ENCODE data around the gene HYI. TPM values are rescaled to one million over a fixed set of nuclear protein-coding genes. Genes with fewer than 3 reads are reported as not detected.
"Not testable (repeated sequence)": the region's sequence is repeated elsewhere in the genome, so short reads cannot be mapped to it uniquely, and the experiment has no call there.

Gene HYI
- 10 to 100 TPM in 1 of 2 donors, 1 to 10 TPM in 1; 9.9 to 10.6 TPM for total RNA-seq

DNA sequence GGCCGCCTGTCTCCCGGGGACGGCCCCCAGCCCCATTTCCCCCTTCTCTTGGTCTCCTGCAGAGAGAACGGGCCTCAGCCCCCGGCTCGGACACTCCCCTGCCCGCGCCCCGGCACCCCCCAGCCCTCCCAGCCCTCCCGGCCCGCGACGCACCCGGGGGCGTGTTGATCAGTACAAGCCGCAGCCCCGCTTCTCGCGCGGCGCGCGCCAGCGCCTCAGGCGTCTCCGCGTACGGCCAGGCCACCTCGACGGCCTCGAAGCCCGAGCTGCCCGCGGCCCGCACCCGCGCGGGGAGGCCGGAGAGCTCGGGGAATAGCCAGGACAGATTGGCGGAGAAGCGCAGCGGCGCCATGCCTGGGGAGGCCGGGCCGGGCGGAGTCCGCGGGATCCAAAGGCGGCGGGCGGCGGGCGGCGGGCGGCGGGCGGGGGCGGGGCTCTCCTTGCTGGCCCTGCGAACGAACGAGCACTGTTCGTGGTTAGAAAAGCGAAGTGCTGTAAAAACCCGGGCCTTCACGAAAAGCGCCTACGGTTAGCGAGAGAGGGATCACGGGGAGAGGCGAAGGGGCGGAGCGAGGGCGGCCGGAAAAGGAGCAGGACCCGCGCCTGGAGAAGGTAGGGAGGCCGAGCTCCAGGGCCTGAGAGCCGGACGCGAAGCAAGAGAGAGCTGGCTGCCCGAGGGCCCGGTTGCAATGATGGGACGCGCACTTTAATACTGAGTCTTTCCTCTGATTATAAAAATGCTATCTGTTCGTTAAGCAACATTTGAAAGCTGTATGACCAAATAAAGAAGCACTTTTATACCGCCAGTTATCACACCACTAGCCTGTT lies at the start of gene HYI:
Gene HYI, minus strand, starts transcription at position 490 of the 828 bp plus-strand sequence. Its CDS starts 138 bp downstream, at position 352.
- peaks cover 19% of the 10 kb centered on the region for H3K27me3 Mint-ChIP-seq (ENCODE audit: low read depth)
- peaks cover 9 to 11% of the 10 kb centered on the region in 2 donors for H3K36me3 Mint-ChIP-seq (ENCODE audit: insufficient read depth in 2 of 2)
- H3K27ac Mint-ChIP-seq, result peak within 1 kb of the TSS; percentile 87
- peaks cover 22% of the 10 kb centered on the region for H3K4me1 Mint-ChIP-seq (ENCODE audit: low read depth)
- peaks cover 0 to 2% of the 10 kb centered on the region in 2 donors for H3K9me3 Mint-ChIP-seq
- DNase-seq (peak; percentile 76 to 80), ATAC-seq (replicated peaks in 1 of 2) (peak; percentile 72 to 73)
- peak within 1 kb of the TSS; percentile 89 to 95 for H3K4me3 Mint-ChIP-seq

GRCh38 chr1:43501806-43502205 lies 48.1 kb upstream of the HYI start:
- not testable (repeated sequence) for DNase-seq

DNA sequence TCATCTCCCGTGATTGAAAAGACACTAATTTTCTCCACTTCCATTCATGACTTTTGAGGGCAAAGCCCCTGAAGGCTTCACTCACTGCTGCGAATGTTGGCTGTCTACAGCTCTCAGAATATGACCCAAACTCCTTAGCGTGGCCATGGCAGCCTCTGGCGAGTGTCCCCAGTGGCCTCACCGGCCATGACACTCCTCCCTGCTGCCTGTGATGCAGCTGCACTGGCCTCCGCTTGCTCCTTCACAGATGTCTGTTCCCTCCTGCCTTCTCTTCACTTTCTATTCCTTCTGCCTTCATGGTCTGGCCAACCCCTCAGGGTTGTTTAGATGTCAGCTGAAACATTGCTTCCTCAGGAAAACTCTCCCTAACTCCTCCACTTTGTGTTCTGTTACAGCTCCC lies 46.2 kb upstream of the HYI start:
- DNase-seq (no peak), ATAC-seq (replicated peaks in 1 of 2) (no peak)
- Mint-ChIP-seq H3K9me3 (no peaks in the 10 kb centered on the region), H3K27me3 (ENCODE audit: low read depth) (peaks cover 16% of the 10 kb centered on the region), H3K27ac (no peak overlapping the region), H3K4me3 (no peak overlapping the region), H3K36me3 (ENCODE audit: insufficient read depth in 2 of 2) (no peaks in the 10 kb centered on the region), H3K4me1 (ENCODE audit: low read depth) (no peaks in the 10 kb centered on the region)

More at GRCh38 chr1:43501806-43502205, 48.1 kb upstream of the HYI start:
- H3K9me3 Mint-ChIP-seq; H3K4me1 Mint-ChIP-seq (ENCODE audit: low read depth); H3K36me3 Mint-ChIP-seq (ENCODE audit: insufficient read depth in 2 of 2); ATAC-seq (replicated peaks in 1 of 2); H3K27ac Mint-ChIP-seq; H3K4me3 Mint-ChIP-seq: not testable (repeated sequence)
- peaks cover 15% of the 10 kb centered on the region for H3K27me3 Mint-ChIP-seq (ENCODE audit: low read depth)

- Mint-ChIP-seq H3K4me3 (no peak overlapping the region), H3K27ac (no peak overlapping the region), H3K4me1 (ENCODE audit: low read depth) (no peaks in the 10 kb centered on the region), H3K9me3 (peaks cover 2 to 7% of the 10 kb centered on the region in 2 donors), H3K36me3 (ENCODE audit: insufficient read depth in 2 of 2) (peaks cover under 1 to 2% of the 10 kb centered on the region in 2 donors), H3K27me3 (ENCODE audit: low read depth) (peaks cover 24% of the 10 kb centered on the region)
- no peak for ATAC-seq (replicated peaks in 1 of 2)
- no peak for DNase-seq
These were observed 41.5 kb upstream of the HYI start for GRCh38 chr1:43495204-43495603.

GRCh38 chr1:43493661-43494450 lies 40.1 kb upstream of the HYI start:
- DNase-seq (no peak), ATAC-seq (replicated peaks in 1 of 2) (no peak)
- Mint-ChIP-seq H3K4me3 (no peak overlapping the region), H3K27ac (no peak overlapping the region), H3K27me3 (ENCODE audit: low read depth) (peaks cover 18% of the 10 kb centered on the region), H3K4me1 (ENCODE audit: low read depth) (no peaks in the 10 kb centered on the region), H3K9me3 (peaks cover 7 to 14% of the 10 kb centered on the region in 2 donors), H3K36me3 (ENCODE audit: insufficient read depth in 2 of 2) (peaks cover 9 to 12% of the 10 kb centered on the region in 2 donors)

GRCh38 chr1:43492826-43493225 lies 39.1 kb upstream of the HYI start:
- Mint-ChIP-seq H3K4me1 (ENCODE audit: low read depth) (no peaks in the 10 kb centered on the region), H3K4me3 (no peak overlapping the region), H3K36me3 (ENCODE audit: insufficient read depth in 2 of 2) (peaks cover 12 to 14% of the 10 kb centered on the region in 2 donors), H3K27me3 (ENCODE audit: low read depth) (peaks cover 18% of the 10 kb centered on the region), H3K27ac (no peak overlapping the region), H3K9me3 (peaks cover 7 to 16% of the 10 kb centered on the region in 2 donors)
- DNase-seq (no peak), ATAC-seq (replicated peaks in 1 of 2) (no peak)

DNA sequence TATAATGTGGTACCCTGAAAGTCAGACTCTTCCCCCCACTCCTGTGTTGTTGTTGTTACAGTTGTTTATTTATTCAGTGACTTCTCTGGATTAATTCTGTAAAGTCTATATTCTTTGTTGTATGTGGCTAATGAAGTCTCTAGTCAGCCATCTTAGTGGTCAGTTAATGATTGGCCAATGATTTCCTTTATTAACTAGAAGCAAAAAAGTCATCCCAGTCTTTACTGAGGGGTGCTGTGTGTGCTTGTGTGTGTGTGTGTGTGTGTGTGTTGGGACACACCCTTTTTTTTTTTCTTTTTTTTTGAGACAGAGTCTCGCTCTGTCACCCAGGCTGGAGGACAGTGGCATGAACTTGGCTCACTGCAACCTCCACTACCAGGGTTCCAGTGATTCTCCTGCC lies 37.3 kb upstream of the HYI start:
- H3K36me3 Mint-ChIP-seq (ENCODE audit: insufficient read depth in 2 of 2), result peaks cover 14 to 18% of the 10 kb centered on the region in 2 donors
- H3K4me1 Mint-ChIP-seq (ENCODE audit: low read depth), result no peaks in the 10 kb centered on the region
- ATAC-seq (replicated peaks in 1 of 2), result no peak
- DNase-seq, result no peak
- H3K27ac Mint-ChIP-seq, result no peak overlapping the region
- no peak overlapping the region for H3K4me3 Mint-ChIP-seq
- peaks cover 18% of the 10 kb centered on the region for H3K27me3 Mint-ChIP-seq (ENCODE audit: low read depth)
- H3K9me3 Mint-ChIP-seq, result peaks cover 9 to 20% of the 10 kb centered on the region in 2 donors

DNA sequence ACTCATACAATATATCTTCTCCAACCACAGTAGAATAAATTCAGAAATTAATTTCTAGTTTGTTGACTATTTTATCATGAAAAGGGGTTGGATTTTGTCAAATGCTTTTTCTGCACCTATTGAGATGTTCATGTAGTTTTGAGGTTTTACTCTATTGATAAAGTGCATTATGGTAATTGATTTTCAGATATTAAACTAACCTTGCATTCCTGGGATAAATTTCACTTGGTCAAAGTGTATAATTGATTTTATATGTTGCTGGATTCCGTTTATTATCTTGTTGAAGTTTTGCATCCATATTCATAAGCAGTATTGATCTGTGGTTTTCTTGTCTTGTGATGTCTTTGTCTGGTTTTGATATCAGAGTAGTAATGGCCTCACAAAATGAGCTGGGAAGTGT lies 34.4 kb upstream of the HYI start:
- H3K9me3 Mint-ChIP-seq, result peaks cover 9 to 20% of the 10 kb centered on the region in 2 donors

DNA sequence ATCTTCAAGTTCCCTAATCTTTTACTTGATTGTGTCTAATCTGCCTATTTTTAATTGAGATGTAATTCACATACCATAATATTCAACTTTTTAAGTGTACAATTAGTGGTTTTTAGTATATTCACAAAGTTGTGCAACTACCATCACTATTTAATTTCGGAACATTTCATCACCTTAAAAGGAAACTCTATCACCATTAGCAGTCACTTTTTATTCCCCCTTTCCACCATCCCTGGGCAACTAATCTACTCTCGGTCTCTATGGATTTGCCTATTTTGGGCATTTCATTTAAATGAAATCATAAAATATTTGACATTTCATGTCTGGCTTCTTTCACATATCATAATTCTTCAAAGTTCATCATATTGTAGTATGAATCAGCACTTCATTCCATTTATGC lies 30.6 kb upstream of the HYI start:
- H3K27ac Mint-ChIP-seq, result no peak overlapping the region
- no peaks in the 10 kb centered on the region for H3K4me1 Mint-ChIP-seq (ENCODE audit: low read depth)
- H3K9me3 Mint-ChIP-seq, result peaks cover 3 to 8% of the 10 kb centered on the region in 2 donors
- ATAC-seq (replicated peaks in 1 of 2), result no peak
- peaks cover 8% of the 10 kb centered on the region for H3K27me3 Mint-ChIP-seq (ENCODE audit: low read depth)
- no peak overlapping the region for H3K4me3 Mint-ChIP-seq
- H3K36me3 Mint-ChIP-seq (ENCODE audit: insufficient read depth in 2 of 2), result peaks cover 8 to 10% of the 10 kb centered on the region in 2 donors
- DNase-seq, result no peak

More for the DNA sequence above, 34.4 kb upstream of the HYI start:
- Mint-ChIP-seq H3K27ac (no peak overlapping the region), H3K36me3 (ENCODE audit: insufficient read depth in 2 of 2) (peaks cover 14 to 18% of the 10 kb centered on the region in 2 donors), H3K4me1 (ENCODE audit: low read depth) (no peaks in the 10 kb centered on the region), H3K4me3 (no peak overlapping the region), H3K27me3 (ENCODE audit: low read depth) (peaks cover 7% of the 10 kb centered on the region)
- no peak for ATAC-seq (replicated peaks in 1 of 2)
- DNase-seq, result no peak

DNA sequence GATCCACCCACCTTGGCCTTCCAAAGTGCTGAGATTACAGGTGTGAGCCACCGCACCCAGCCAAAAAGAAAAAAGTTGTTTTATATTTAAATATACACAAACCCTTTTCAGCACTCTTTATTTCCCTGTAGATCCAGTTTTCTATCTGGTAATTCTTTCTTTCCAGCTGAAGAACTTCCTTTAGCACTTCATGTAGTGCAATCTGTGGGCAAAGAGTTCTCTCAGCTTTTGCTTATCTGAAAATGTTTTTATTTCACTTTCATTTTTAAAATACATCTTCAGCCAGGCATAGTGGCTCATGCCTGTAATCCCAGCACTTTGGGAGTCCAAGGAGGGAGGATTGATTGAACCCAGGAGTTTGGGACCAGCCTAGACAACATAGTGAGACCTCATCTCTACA lies 28.5 kb upstream of the HYI start:
- ATAC-seq (replicated peaks in 1 of 2) (no peak), DNase-seq (no peak)
- H3K4me3 Mint-ChIP-seq, result peak overlapping the region in 1 of 2 donors; percentile 51
- H3K4me1 Mint-ChIP-seq (ENCODE audit: low read depth), result no peaks in the 10 kb centered on the region
- no peak overlapping the region for H3K27ac Mint-ChIP-seq
- H3K9me3 Mint-ChIP-seq, result peaks cover 2 to 3% of the 10 kb centered on the region in 2 donors
- H3K27me3 Mint-ChIP-seq (ENCODE audit: low read depth), result peaks cover 12% of the 10 kb centered on the region
- H3K36me3 Mint-ChIP-seq (ENCODE audit: insufficient read depth in 2 of 2), result peaks cover 2% of the 10 kb centered on the region in 2 donors

GRCh38 chr1:43481491-43481890 lies 27.8 kb upstream of the HYI start:
- ATAC-seq (replicated peaks in 1 of 2) (no peak), DNase-seq (no peak)
- Mint-ChIP-seq H3K4me3 (no peak overlapping the region), H3K27ac (no peak overlapping the region), H3K9me3 (peaks cover 0 to 1% of the 10 kb centered on the region in 2 donors), H3K4me1 (ENCODE audit: low read depth) (no peaks in the 10 kb centered on the region), H3K36me3 (ENCODE audit: insufficient read depth in 2 of 2) (no peaks in the 10 kb centered on the region), H3K27me3 (ENCODE audit: low read depth) (peaks cover 12% of the 10 kb centered on the region)

DNA sequence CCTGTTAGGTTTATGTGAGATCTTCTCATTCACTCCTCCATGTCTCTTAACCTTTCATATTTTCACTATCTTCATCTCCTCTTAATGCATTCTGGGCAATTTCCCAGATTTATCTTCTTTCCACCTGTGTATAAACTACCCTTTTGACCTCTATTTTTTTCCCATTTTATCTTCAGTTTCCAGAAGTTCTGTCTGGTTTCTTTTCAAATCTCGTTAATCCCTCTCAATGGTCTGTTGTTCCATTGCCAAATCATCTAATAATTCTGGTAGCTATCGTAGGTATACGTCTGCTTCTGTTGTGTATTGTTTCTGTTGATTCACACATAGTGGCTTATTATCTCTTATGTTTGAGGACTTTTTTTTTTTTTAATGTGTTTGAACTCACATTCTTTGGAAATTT lies 25.7 kb upstream of the HYI start:
- H3K36me3 Mint-ChIP-seq (ENCODE audit: insufficient read depth in 2 of 2), result no peaks in the 10 kb centered on the region
- DNase-seq (no peak), ATAC-seq (replicated peaks in 1 of 2) (no peak)
- H3K27ac Mint-ChIP-seq, result no peak overlapping the region
- H3K27me3 Mint-ChIP-seq (ENCODE audit: low read depth), result peaks cover 12% of the 10 kb centered on the region
- no peaks in the 10 kb centered on the region for H3K4me1 Mint-ChIP-seq (ENCODE audit: low read depth)
- no peak overlapping the region for H3K4me3 Mint-ChIP-seq
- H3K9me3 Mint-ChIP-seq, result no peaks in the 10 kb centered on the region

DNA sequence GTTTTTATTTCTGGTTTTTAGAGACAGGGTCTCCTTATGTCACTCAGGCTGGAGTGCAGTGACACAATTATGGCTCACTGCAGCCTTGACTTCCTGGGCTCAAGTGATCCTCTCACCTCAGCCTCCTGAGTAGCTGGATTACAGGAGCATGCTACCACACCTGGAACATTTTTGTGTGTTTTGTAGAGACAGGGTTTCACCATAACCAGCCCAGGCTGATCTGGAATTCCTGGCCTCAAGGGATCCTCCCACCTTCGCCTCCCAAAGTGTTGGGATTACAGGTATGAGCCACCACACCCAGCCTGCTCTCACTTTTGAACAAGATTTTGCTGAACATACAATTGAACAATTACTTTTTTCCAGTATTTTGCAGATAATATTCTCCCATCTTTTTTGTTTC lies 24.0 kb upstream of the HYI start:
- no peak for ATAC-seq (replicated peaks in 1 of 2)
- DNase-seq, result no peak
- Mint-ChIP-seq H3K4me3 (no peak overlapping the region), H3K9me3 (no peaks in the 10 kb centered on the region), H3K27me3 (ENCODE audit: low read depth) (peaks cover 12% of the 10 kb centered on the region), H3K36me3 (ENCODE audit: insufficient read depth in 2 of 2) (no peaks in the 10 kb centered on the region), H3K27ac (no peak overlapping the region), H3K4me1 (ENCODE audit: low read depth) (no peaks in the 10 kb centered on the region)
